H1 (cell line): ENCODE measurements around the gene CENPC. TPM values are rescaled to one million over a fixed set of nuclear protein-coding genes. Genes with fewer than 3 reads are reported as not detected.

Source experiments
- CTCF ChIA-PET: fragments of 300-600 bp; sonication (Branson Sonifier 250); formaldehyde crosslinking; loops from one replicate; lab custom pipeline; 2021; ENCODE audit not compliant: partially characterized antibody; lab: Charles Lee
- POLR2A ChIA-PET: fragments of 300-600 bp; sonication (Branson Sonifier 250); formaldehyde crosslinking; loops from one replicate; lab custom pipeline; 2021; ENCODE audit warnings: inconsistent platforms; ENCODE audit not compliant: partially characterized antibody; lab: Charles Lee
- DNase-seq, 2 experiments: peaks; one replicate each; pipeline versions ENCODE4 v3.0.0 to v3.0.0-alpha.2; 2010 to 2022; ENCODE audit warnings: low spot score in 2 of 2, low read depth in 1 of 2, mixed read lengths in 1 of 2
- FAIRE-seq: peaks from 2 replicates; lab custom pipeline; 2011; peaks lifted over from hg19 to GRCh38; lab: Jason Lieb, UNC
- H2AFZ ChIP-seq: 2 replicates; pipeline ENCODE4 v1.8.1; 2012; ENCODE audit warnings: low read length, inconsistent platforms
- H2AK5ac ChIP-seq: 2 replicates; pipeline ENCODE4 v1.6.1; 2013; ENCODE audit warnings: low read depth, low read length
- H2BK120ac ChIP-seq: replicated peaks from 2 replicates; pipeline ENCODE3; 2013; ENCODE audit warnings: low read depth, low read length, inconsistent platforms
- H2BK12ac ChIP-seq: 2 replicates; pipeline ENCODE4 v1.6.1; 2013; ENCODE audit warnings: low read depth, low read length
- H2BK15ac ChIP-seq: 2 replicates; pipeline ENCODE4 v1.6.1; 2013; ENCODE audit warnings: low read length
- H2BK20ac ChIP-seq: 2 replicates; pipeline ENCODE4 v1.6.1; 2013; ENCODE audit warnings: low read length
- H2BK5ac ChIP-seq: 2 replicates; pipeline ENCODE4 v1.6.1; 2013; ENCODE audit warnings: low read depth, low read length
- H3K14ac ChIP-seq: 2 replicates; pipeline ENCODE4 v1.6.1; 2013; ENCODE audit warnings: inconsistent platforms; ENCODE audit not compliant: insufficient read length
- H3K18ac ChIP-seq: 2 replicates; pipeline ENCODE4 v1.6.1; 2013; ENCODE audit warnings: low read length; ENCODE audit errors: extremely low read depth
- H3K23ac ChIP-seq: 2 replicates; pipeline ENCODE4 v1.6.1; 2013; ENCODE audit warnings: inconsistent platforms; ENCODE audit not compliant: insufficient read length
- H3K23me2 ChIP-seq: 2 replicates; pipeline ENCODE4 v1.6.1; 2013; ENCODE audit warnings: low read depth, low read length
- H3K27ac ChIP-seq: 2 replicates; pipeline ENCODE4 v1.6.1; 2011; ENCODE audit warnings: low read depth, low read length, inconsistent platforms
- H3K27me3 ChIP-seq, 4 experiments: replicated peaks in 1 of 4; 1 replicate in 1 of 4; 2 replicates in 3 of 4; pipeline versions ENCODE4 v1.6.1 to v1.8.1; 2011 to 2013; ENCODE audit warnings: low read length in 3 of 4, mild to moderate bottlenecking in 3 of 4, inconsistent platforms in 2 of 4, mixed read lengths in 2 of 4, moderate library complexity in 1 of 4; ENCODE audit not compliant: control insufficient read depth in 3 of 4, insufficient read depth in 3 of 4; ENCODE audit errors: extremely low read depth in 1 of 4
- H3K36me3 ChIP-seq, 4 experiments: 2 replicates each; pipeline versions ENCODE4 v1.6.1 to v1.8.1; 2011 to 2013; ENCODE audit warnings: mild to moderate bottlenecking in 4 of 4, low read length in 3 of 4, moderate library complexity in 2 of 4, control low read depth in 1 of 4, inconsistent platforms in 1 of 4; ENCODE audit not compliant: insufficient read depth in 4 of 4, control insufficient read depth in 2 of 4
- H3K4ac ChIP-seq: replicated peaks from 2 replicates; pipeline ENCODE3; 2013; ENCODE audit warnings: low read length, low read depth, mixed read lengths, inconsistent platforms; ENCODE audit not compliant: insufficient read length
- H3K4me1 ChIP-seq, 4 experiments: replicated peaks in 1 of 4; 1 replicate in 1 of 4; 2 replicates in 3 of 4; pipeline versions ENCODE4 v1.6.1 to v1.8.1; 2011 to 2013; ENCODE audit warnings: low read length in 3 of 4, inconsistent platforms in 2 of 4, mixed read lengths in 1 of 4; ENCODE audit not compliant: insufficient read depth in 4 of 4, control insufficient read depth in 3 of 4
- H3K4me2 ChIP-seq, 2 experiments: 2 replicates each; pipeline versions ENCODE4 v1.6.1 to v1.8.1; 2011 to 2013; ENCODE audit warnings: low read depth in 2 of 2, low read length in 2 of 2, control low read depth in 1 of 2, inconsistent platforms in 1 of 2, mild to moderate bottlenecking in 1 of 2; ENCODE audit not compliant: insufficient read depth in 1 of 2
- H3K4me3 ChIP-seq, 4 experiments: fragments of 200-600, 300-600 bp in 1 of 4; sonication (generic), shearing (Covaris generic), sonication (Bioruptor Twin) in 1 of 4; 2 replicates each; pipeline versions ENCODE4 v1.5.1 to v1.8.1; 2011 to 2016; ENCODE audit warnings: low read length in 4 of 4, low read depth in 3 of 4, control low read depth in 2 of 4, inconsistent platforms in 2 of 4, mild to moderate bottlenecking in 2 of 4, mixed read lengths in 1 of 4, moderate library complexity in 1 of 4; ENCODE audit not compliant: insufficient read depth in 2 of 4; ENCODE audit errors: extremely low read depth in 1 of 4
- H3K56ac ChIP-seq: replicated peaks from 2 replicates; pipeline ENCODE3; 2013; ENCODE audit warnings: low read depth, mild to moderate bottlenecking, mixed read lengths, low read length, inconsistent platforms; ENCODE audit not compliant: insufficient read length
- H3K79me1 ChIP-seq: 2 replicates; pipeline ENCODE4 v1.6.1; 2013; ENCODE audit warnings: low read depth, low read length, control low read depth
- H3K79me2 ChIP-seq, 2 experiments: 2 replicates each; pipeline versions ENCODE4 v1.6.1 to v1.8.1; 2012 to 2013; ENCODE audit warnings: low read length in 2 of 2, mild to moderate bottlenecking in 2 of 2, inconsistent platforms in 1 of 2; ENCODE audit not compliant: insufficient read depth in 2 of 2, control insufficient read depth in 1 of 2
- H3K9ac ChIP-seq, 4 experiments: replicated peaks in 1 of 4; 1 replicate in 1 of 4; 2 replicates in 3 of 4; pipeline versions ENCODE4 v1.6.1 to v1.8.1; 2011 to 2013; ENCODE audit warnings: low read depth in 3 of 4, low read length in 3 of 4, control low read depth in 2 of 4, mild to moderate bottlenecking in 2 of 4, moderate library complexity in 2 of 4, inconsistent platforms in 1 of 4; ENCODE audit errors: extremely low read depth in 1 of 4
- H3K9me3 ChIP-seq, 2 experiments: 2 replicates each; pipeline versions ENCODE4 v1.6.1 to v1.8.1; 2012 to 2013; ENCODE audit warnings: mild to moderate bottlenecking in 2 of 2, moderate library complexity in 2 of 2, control low read depth in 1 of 2, inconsistent platforms in 1 of 2, low read depth in 1 of 2, low read length in 1 of 2, mixed read lengths in 1 of 2; ENCODE audit not compliant: insufficient read depth in 2 of 2
- H4K20me1 ChIP-seq, 2 experiments: replicated peaks in 1 of 2; 2 replicates each; pipeline versions ENCODE3 to v1.8.1; 2011 to 2013; ENCODE audit warnings: inconsistent platforms in 2 of 2, low read length in 2 of 2, mild to moderate bottlenecking in 1 of 2; ENCODE audit not compliant: insufficient read depth in 2 of 2, control insufficient read depth in 1 of 2
- H4K5ac ChIP-seq: 2 replicates; pipeline ENCODE4 v1.6.1; 2013; ENCODE audit warnings: low read length, low read depth, mixed read lengths, inconsistent platforms; ENCODE audit not compliant: insufficient read length
- H4K8ac ChIP-seq: 2 replicates; pipeline ENCODE4 v1.8.0; 2013; ENCODE audit warnings: mild to moderate bottlenecking, moderate library complexity, low read length, inconsistent platforms; ENCODE audit not compliant: insufficient read depth; ENCODE audit errors: extremely low read depth
- H4K91ac ChIP-seq: replicated peaks from 2 replicates; pipeline ENCODE3; 2013; ENCODE audit warnings: low read length, mixed read lengths, inconsistent platforms; ENCODE audit not compliant: insufficient read length
- CEBPB ChIP-seq: IDR thresholded peaks from 2 replicates; pipeline ENCODE4 v1.6.1; 2012; ENCODE audit warnings: low read depth, low read length
- CHD2 ChIP-seq: IDR thresholded peaks from 2 replicates; pipeline ENCODE4 v1.6.1; 2012; ENCODE audit warnings: low read length, improper control_type of control experiment
- HDAC2 ChIP-seq, 2 experiments: fragments of 300-600 bp in 1 of 2; sonication (generic) in 1 of 2; IDR thresholded peaks; 2 replicates each; pipeline ENCODE4 v1.6.1; 2011 to 2012; ENCODE audit warnings: low read depth in 2 of 2, low read length in 2 of 2, mild to moderate bottlenecking in 2 of 2, moderate library complexity in 2 of 2, borderline replicate concordance in 1 of 2, inconsistent platforms in 1 of 2
- JUND ChIP-seq: IDR thresholded peaks from 2 replicates; pipeline ENCODE4 v1.6.1; 2011; ENCODE audit warnings: mild to moderate bottlenecking, improper control_type of control experiment, low read length
- KDM4A ChIP-seq: IDR thresholded peaks from one replicate; pipeline ENCODE4 v1.7.1; 2012; ENCODE audit warnings: low read depth, mild to moderate bottlenecking, moderate library complexity, low read length, inconsistent platforms; ENCODE audit not compliant: severe bottlenecking
- PHF8 ChIP-seq: fragments of 200-600 bp; sonication (generic); conservative IDR thresholded peaks from 2 replicates; pipeline ENCODE4 v1.7.1; 2012; ENCODE audit warnings: low read depth, mild to moderate bottlenecking, inconsistent platforms, low read length, moderate library complexity
- RFX5 ChIP-seq: IDR thresholded peaks from 2 replicates; pipeline ENCODE4 v1.6.1; 2011; ENCODE audit warnings: low read depth, low read length, improper control_type of control experiment, borderline replicate concordance
- TAF7 ChIP-seq: optimal IDR thresholded peaks from 2 replicates; pipeline ENCODE3; 2011; ENCODE audit warnings: low read depth, mild to moderate bottlenecking, inconsistent platforms, low read length, moderate library complexity, borderline replicate concordance
- WGBS, 2 experiments: shearing (Covaris generic) in 1 of 2; methylation state at CpG; one replicate each; pipeline versions ENCODE4 v1.1.6 to v1.1.7; 2013 to 2015; ENCODE audit warnings: low lambda C conversion rate in 2 of 2, mixed read lengths in 2 of 2, inconsistent platforms in 1 of 2, low coverage in 1 of 2, missing lambda C conversion rate in 1 of 2; ENCODE audit not compliant: insufficient replicate concordance in 2 of 2, insufficient coverage in 1 of 2, insufficient read length in 1 of 2; ENCODE audit errors: extremely low coverage in 1 of 2, missing lambda C conversion rate in 1 of 2; 5-methylcytosine and 5-hydroxymethylcytosine counted together
- polyA plus RNA-seq, 7 experiments: library from polyadenylated mRNA; depleted of rRNA in 3 of 7; stranded (reverse) in 5 of 7; unstranded in 2 of 7; fragments of >200 nt in 5 of 7; fragments of 200-250 nt in 2 of 7; gene quantifications; 1 replicate in 5 of 7; 2 replicates in 1 of 7; 4 replicates in 1 of 7; pipeline versions ENCODE4 v1.2.1 to v1.2.3, GENCODE V29; 2011 to 2013; ENCODE audit warnings: missing spikeins in 2 of 7, mixed read lengths in 2 of 7
- total RNA-seq: library from RNA; stranded (reverse); fragmentation: NEBNext Ultra II Directional; extraction: Animal tissue kit (Norgen Biotek cat#: 25700); gene quantifications from 2 replicates; pipeline ENCODE4 v1.2.1, GENCODE V29; 2021
- TF ChIP-seq, protein P1 (sequence below), 3 experiments: IDR thresholded peaks; 1 replicate in 2 of 3; 2 replicates in 1 of 3; pipeline versions ENCODE4 v1.5.1 to v1.6.1; 2011; ENCODE audit warnings: low read length in 3 of 3, mild to moderate bottlenecking in 3 of 3, inconsistent platforms in 2 of 3, low read depth in 1 of 3, moderate library complexity in 1 of 3; ENCODE audit not compliant: insufficient read depth in 1 of 3; ENCODE audit errors: control extremely low read depth in 1 of 3
- TF ChIP-seq, protein P2 (sequence below): IDR thresholded peaks from 2 replicates; pipeline ENCODE4 v1.6.1; 2011; ENCODE audit warnings: low read length, improper control_type of control experiment

Gene CENPC
- total and polyA plus RNA-seq, 2 of the 8 experiments (the other 6 are each of a cell fraction or from before 2014, with no cell fraction given) = 2.8 to 15.7 TPM

DNA sequence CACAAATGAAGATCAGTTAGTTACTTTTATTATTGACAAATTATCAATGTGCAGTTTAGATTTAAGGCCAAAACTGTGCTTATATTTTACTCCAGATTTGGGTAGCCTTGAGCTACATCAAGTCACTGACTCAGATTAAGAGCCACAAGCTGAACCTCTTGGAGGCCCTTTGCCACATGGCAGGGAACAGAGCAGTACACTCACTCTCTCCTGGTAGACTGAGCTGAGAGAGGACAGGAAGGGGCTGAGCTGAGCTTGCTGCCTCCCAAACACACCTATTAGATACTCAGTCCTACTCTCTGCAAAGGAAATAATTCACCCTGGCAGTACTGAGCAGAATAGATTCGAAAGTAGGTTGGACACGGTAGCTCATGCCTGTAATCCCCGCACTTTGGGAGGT lies 21.0 kb upstream of the CENPC start:
- H3K9me3 ChIP-seq = no peaks in the 10 kb centered on the region
- H3K9ac ChIP-seq = no peak overlapping the region
- no peaks in the 10 kb centered on the region for H4K20me1 ChIP-seq
- H4K8ac ChIP-seq = no peak overlapping the region
- CTCF ChIA-PET = interaction anchor here (0.7 to 1.1 kb wide), 2 partner anchors 14 to 16 kb away, joined by 3 read pairs; no protein-coding TSS in a partner anchor
- H2BK12ac ChIP-seq = no peak overlapping the region
- H3K4me2 ChIP-seq = no peak overlapping the region
- no peak overlapping the region for H4K5ac ChIP-seq
- 90% methylated on average over 3 of the region's 3 CpGs; no CpG with 5 or more reads in 1 of the 2 experiments for WGBS, 2 experiments
- H3K79me2 ChIP-seq = no peaks in the 10 kb centered on the region
- H2AFZ ChIP-seq = peak overlapping the region; percentile 76; the same call in 1 of the 2 replicates
- POLR2A ChIA-PET = interaction anchor here (1.3 kb wide), 1 partner anchor 21 kb away, joined by 4 read pairs; the partner anchor contains the start of gene CENPC
- H2BK120ac ChIP-seq = no peak overlapping the region
- H3K27ac ChIP-seq = no peak overlapping the region
- FAIRE-seq = no peak
- no peaks in the 10 kb centered on the region for H3K4me1 ChIP-seq
- DNase-seq = no peak
- no peaks in the 10 kb centered on the region for H3K79me1 ChIP-seq
- no peak overlapping the region for H3K4ac ChIP-seq
- H3K23me2 ChIP-seq = no peaks in the 10 kb centered on the region
- no peak overlapping the region for H4K91ac ChIP-seq
- H3K4me3 ChIP-seq = no peak overlapping the region
- H2BK15ac ChIP-seq = no peak overlapping the region
- H3K27me3 ChIP-seq = no peaks in the 10 kb centered on the region
- H2BK20ac ChIP-seq = no peak overlapping the region
- H3K56ac ChIP-seq = no peak overlapping the region
- H2BK5ac ChIP-seq = no peak overlapping the region
- H3K23ac ChIP-seq = no peak overlapping the region
- no peak overlapping the region for H3K14ac ChIP-seq
- H3K36me3 ChIP-seq = no peaks in the 10 kb centered on the region
- H3K18ac ChIP-seq = no peak overlapping the region
- H2AK5ac ChIP-seq = no peak overlapping the region
- no peak for TF ChIP-seq PHF8
- TF ChIP-seq, protein P1, sequence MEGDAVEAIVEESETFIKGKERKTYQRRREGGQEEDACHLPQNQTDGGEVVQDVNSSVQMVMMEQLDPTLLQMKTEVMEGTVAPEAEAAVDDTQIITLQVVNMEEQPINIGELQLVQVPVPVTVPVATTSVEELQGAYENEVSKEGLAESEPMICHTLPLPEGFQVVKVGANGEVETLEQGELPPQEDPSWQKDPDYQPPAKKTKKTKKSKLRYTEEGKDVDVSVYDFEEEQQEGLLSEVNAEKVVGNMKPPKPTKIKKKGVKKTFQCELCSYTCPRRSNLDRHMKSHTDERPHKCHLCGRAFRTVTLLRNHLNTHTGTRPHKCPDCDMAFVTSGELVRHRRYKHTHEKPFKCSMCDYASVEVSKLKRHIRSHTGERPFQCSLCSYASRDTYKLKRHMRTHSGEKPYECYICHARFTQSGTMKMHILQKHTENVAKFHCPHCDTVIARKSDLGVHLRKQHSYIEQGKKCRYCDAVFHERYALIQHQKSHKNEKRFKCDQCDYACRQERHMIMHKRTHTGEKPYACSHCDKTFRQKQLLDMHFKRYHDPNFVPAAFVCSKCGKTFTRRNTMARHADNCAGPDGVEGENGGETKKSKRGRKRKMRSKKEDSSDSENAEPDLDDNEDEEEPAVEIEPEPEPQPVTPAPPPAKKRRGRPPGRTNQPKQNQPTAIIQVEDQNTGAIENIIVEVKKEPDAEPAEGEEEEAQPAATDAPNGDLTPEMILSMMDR (IDR thresholded peaks at IDR 0.05; ENCODE audit: control extremely low read depth in 1 of 3, insufficient read depth in 1 of 3, low read depth in 1 of 3, low read length in 3 of 3) = no peak
- no peak for TF ChIP-seq KDM4A
- TF ChIP-seq HDAC2 (IDR thresholded peaks at IDR 0.05; ENCODE audit: borderline replicate concordance in 1 of 2, low read depth in 2 of 2, low read length in 2 of 2) = no peak
- TF ChIP-seq JUND = no peak
- TF ChIP-seq, protein P2, sequence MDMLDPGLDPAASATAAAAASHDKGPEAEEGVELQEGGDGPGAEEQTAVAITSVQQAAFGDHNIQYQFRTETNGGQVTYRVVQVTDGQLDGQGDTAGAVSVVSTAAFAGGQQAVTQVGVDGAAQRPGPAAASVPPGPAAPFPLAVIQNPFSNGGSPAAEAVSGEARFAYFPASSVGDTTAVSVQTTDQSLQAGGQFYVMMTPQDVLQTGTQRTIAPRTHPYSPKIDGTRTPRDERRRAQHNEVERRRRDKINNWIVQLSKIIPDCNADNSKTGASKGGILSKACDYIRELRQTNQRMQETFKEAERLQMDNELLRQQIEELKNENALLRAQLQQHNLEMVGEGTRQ = no peak
- no peak for TF ChIP-seq RFX5
- no peak for TF ChIP-seq CEBPB
- no peak for TF ChIP-seq TAF7
- TF ChIP-seq CHD2 = no peak
